ENCODE data around the gene MAGI2.

MAGI2 gene

DNA sequence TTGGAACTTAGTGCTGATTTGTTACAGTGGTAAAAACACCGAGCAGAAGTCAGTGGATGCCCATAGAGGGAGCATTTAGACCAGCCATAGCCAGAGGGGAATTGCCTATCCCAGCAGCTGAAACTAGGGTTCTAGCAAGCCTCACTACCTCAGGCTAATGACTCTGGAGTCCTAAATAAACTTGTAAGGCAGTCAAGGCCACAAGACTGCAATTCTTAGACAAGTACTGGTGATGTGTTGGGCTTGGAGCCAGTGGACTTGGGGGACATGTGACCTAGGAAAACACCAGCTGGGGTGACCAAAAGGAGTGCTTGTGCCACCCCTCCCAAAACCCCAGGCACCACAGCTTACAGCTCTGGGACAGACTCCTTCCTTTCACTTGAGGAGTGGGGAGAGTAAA lies 209.0 kb downstream of the MAGI2 start:
- Histone ChIP-seq H3K27me3 (ENCODE audit: insufficient read depth, low read length) (no peaks in the 10 kb centered on the region), H2AFZ (ENCODE audit: low read depth, low read length) (no peak overlapping the region), H3K9me3 (ENCODE audit: low read length) (no peaks in the 10 kb centered on the region), H3K4me3 (ENCODE audit: low read length) (no peak overlapping the region), H3K4me1 (ENCODE audit: insufficient read depth, low read length) (peaks cover 2% of the 10 kb centered on the region), H3K36me3 (ENCODE audit: insufficient read depth, low read length) (no peaks in the 10 kb centered on the region)

DNA sequence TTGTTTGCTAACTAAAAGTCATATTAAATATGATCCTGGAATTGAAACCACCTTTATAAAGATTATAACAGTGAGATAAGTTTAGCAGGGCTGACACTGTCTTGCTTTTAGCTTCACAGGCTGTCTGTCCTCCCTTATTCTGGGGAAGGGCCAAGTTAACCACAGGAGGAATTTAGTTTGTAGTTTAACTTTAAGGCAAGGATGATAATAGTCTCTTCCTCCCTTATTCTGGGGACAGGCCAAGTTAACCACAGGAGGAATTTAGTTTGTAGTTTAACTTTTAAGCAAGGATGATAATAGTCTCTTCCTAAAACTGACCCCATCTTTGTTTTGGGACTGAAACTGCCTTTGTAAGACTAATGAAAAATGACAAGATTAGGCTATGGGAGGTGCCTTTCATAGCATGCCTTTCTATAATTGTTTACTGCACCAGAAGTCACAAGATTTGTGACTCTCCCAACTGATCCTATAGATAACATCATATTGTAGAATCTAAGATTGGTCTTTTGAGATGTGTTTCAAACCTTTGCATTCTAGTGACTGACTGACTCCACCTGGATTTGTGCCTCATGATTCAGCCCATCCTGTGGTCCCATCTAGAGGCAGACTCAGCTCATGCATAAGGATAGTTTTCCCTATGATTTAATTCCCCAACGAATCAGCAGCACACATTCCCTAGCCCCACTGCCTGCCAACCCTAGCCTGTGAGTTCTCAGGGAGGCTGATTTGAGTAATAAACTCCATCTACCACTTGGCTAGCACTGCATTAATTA lies 212.0 kb downstream of the MAGI2 start:
- no peak overlapping the region for H2AFZ ChIP-seq (ENCODE audit: low read depth, low read length)
- no peaks in the 10 kb centered on the region for H3K27me3 ChIP-seq (ENCODE audit: insufficient read depth, low read length)
- no peaks in the 10 kb centered on the region for H3K9me3 ChIP-seq (ENCODE audit: low read length)
- peaks cover 2% of the 10 kb centered on the region for H3K4me1 ChIP-seq (ENCODE audit: insufficient read depth, low read length)
- no peaks in the 10 kb centered on the region for H3K36me3 ChIP-seq (ENCODE audit: insufficient read depth, low read length)
- H3K4me3 ChIP-seq (ENCODE audit: low read length): no peak overlapping the region

- Histone ChIP-seq H3K4me3 (ENCODE audit: low read length) (no peak overlapping the region), H3K27me3 (ENCODE audit: insufficient read depth, low read length) (no peaks in the 10 kb centered on the region), H3K4me1 (ENCODE audit: insufficient read depth, low read length) (peaks cover 2% of the 10 kb centered on the region), H3K36me3 (ENCODE audit: insufficient read depth, low read length) (no peaks in the 10 kb centered on the region), H2AFZ (ENCODE audit: low read depth, low read length) (no peak overlapping the region), H3K9me3 (ENCODE audit: low read length) (no peaks in the 10 kb centered on the region)
Observed at GRCh38 chr7:79240413-79240812, 213.1 kb downstream of the MAGI2 start.

DNA sequence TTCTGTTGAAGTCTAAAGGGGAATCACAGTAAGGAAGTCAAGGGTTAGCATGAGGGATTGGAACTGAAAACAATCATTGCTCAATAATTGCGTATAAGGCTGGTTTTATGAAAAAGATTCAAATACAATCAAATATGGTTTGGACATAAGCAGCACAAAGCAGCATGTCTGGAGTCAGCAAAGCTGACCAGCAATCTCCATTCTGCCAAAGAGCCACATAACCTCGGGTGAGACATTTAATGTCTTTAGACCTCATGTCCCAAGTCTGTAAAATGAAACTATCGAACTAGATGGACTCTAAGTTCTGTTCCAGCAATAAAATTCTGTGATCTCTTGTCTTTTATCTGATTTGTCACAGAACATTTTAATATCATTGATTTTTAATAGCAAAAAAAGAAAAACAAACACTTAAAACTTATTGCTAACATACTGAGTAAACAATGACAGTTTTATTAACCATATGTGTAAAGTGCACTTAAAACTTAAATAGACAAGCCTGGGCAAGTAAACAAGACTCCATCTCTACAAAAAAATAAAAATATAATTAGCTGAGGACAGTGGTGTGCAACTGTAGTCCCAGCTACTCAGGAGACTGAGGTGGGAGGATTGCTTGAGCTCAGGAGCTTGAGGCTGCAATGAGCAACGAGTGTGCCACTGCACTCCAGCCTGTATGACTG lies 217.0 kb downstream of the MAGI2 start:
- Histone ChIP-seq H3K27me3 (ENCODE audit: insufficient read depth, low read length) (no peaks in the 10 kb centered on the region), H2AFZ (ENCODE audit: low read depth, low read length) (no peak overlapping the region), H3K9me3 (ENCODE audit: low read length) (no peaks in the 10 kb centered on the region), H3K4me3 (ENCODE audit: low read length) (no peak overlapping the region), H3K36me3 (ENCODE audit: insufficient read depth, low read length) (no peaks in the 10 kb centered on the region), H3K4me1 (ENCODE audit: insufficient read depth, low read length) (peaks cover 2% of the 10 kb centered on the region)

DNA sequence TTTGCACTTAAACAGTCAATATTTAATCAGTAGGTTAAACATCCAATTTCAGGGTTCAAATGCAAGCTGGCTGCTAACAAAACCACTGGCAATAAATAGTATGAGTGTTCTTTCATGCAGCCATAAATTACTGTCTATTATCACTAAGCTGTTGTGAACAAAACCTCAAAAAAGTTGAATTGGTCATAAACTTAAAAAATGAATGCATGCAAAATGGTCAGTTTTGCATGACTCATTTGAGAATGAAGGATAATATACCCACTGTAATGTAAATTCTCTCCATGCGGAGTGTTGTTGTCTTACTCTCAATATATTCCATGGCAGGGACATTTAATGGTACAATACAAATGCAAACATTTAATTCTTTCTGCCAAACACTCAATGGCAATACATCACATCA lies 226.4 kb downstream of the MAGI2 start:
- H3K4me1 ChIP-seq (ENCODE audit: insufficient read depth, low read length): peaks cover 3% of the 10 kb centered on the region
- H3K27me3 ChIP-seq (ENCODE audit: insufficient read depth, low read length): no peaks in the 10 kb centered on the region
- no peak overlapping the region for H2AFZ ChIP-seq (ENCODE audit: low read depth, low read length)
- H3K36me3 ChIP-seq (ENCODE audit: insufficient read depth, low read length): no peaks in the 10 kb centered on the region
- no peaks in the 10 kb centered on the region for H3K9me3 ChIP-seq (ENCODE audit: low read length)
- H3K4me3 ChIP-seq (ENCODE audit: low read length): no peak overlapping the region

GRCh38 chr7:79221211-79221610 lies 232.3 kb downstream of the MAGI2 start:
- no peaks in the 10 kb centered on the region for H3K27me3 ChIP-seq (ENCODE audit: insufficient read depth, low read length)
- no peaks in the 10 kb centered on the region for H3K9me3 ChIP-seq (ENCODE audit: low read length)
- no peaks in the 10 kb centered on the region for H3K4me1 ChIP-seq (ENCODE audit: insufficient read depth, low read length)
- no peak overlapping the region for H3K4me3 ChIP-seq (ENCODE audit: low read length)
- H2AFZ ChIP-seq (ENCODE audit: low read depth, low read length): no peak overlapping the region
- no peaks in the 10 kb centered on the region for H3K36me3 ChIP-seq (ENCODE audit: insufficient read depth, low read length)

DNA sequence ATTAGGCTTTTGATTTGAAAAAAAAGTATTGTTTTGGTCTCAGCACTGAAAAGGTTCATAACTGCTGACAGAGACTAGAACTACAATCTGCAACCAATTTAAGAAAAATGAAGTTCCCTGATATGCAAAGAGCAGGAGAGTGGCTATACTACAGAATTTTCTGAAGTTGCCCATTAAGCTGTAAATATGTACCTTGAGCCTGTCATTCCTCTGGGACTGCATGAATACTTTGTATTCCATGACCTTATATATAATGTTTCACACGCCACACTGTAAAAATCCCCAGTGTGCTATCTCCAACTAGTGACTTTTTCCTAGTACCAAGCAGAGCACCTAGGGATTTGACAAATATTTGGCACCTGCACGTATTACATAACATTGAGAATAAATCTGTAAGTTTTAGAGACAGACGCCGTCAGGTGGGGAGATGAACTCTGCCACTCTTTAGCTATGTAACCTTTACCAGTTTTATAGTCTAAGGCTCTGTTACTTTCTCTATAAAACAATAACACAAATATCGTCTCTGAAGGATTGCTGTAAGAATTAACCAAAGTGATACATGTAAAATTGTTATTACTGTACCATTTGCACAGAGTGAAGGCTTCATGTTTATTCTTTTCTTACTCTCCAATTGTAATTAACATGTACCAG lies 235.4 kb downstream of the MAGI2 start:
- H3K36me3 ChIP-seq (ENCODE audit: insufficient read depth, low read length): no peaks in the 10 kb centered on the region
- no peaks in the 10 kb centered on the region for H3K9me3 ChIP-seq (ENCODE audit: low read length)
- no peaks in the 10 kb centered on the region for H3K27me3 ChIP-seq (ENCODE audit: insufficient read depth, low read length)
- H3K4me3 ChIP-seq (ENCODE audit: low read length): no peak overlapping the region
- no peaks in the 10 kb centered on the region for H3K4me1 ChIP-seq (ENCODE audit: insufficient read depth, low read length)
- no peak overlapping the region for H2AFZ ChIP-seq (ENCODE audit: low read depth, low read length)

GRCh38 chr7:79217468-79217867 lies 236.0 kb downstream of the MAGI2 start:
- Histone ChIP-seq H3K4me3 (ENCODE audit: low read length) (no peak overlapping the region), H3K4me1 (ENCODE audit: insufficient read depth, low read length) (no peaks in the 10 kb centered on the region), H3K36me3 (ENCODE audit: insufficient read depth, low read length) (no peaks in the 10 kb centered on the region), H2AFZ (ENCODE audit: low read depth, low read length) (no peak overlapping the region), H3K27me3 (ENCODE audit: insufficient read depth, low read length) (no peaks in the 10 kb centered on the region), H3K9me3 (ENCODE audit: low read length) (no peaks in the 10 kb centered on the region)

GRCh38 chr7:79216236-79216635 lies 237.2 kb downstream of the MAGI2 start:
- Histone ChIP-seq H3K4me1 (ENCODE audit: insufficient read depth, low read length) (no peaks in the 10 kb centered on the region), H3K27me3 (ENCODE audit: insufficient read depth, low read length) (no peaks in the 10 kb centered on the region), H3K36me3 (ENCODE audit: insufficient read depth, low read length) (no peaks in the 10 kb centered on the region), H3K9me3 (ENCODE audit: low read length) (no peaks in the 10 kb centered on the region), H2AFZ (ENCODE audit: low read depth, low read length) (no peak overlapping the region), H3K4me3 (ENCODE audit: low read length) (no peak overlapping the region)

- H3K9me3 ChIP-seq (ENCODE audit: low read length): no peaks in the 10 kb centered on the region
Observed at GRCh38 chr7:79212334-79212733, 241.1 kb downstream of the MAGI2 start.

GRCh38 chr7:79211724-79212123 lies 241.7 kb downstream of the MAGI2 start:
- H3K36me3 ChIP-seq (ENCODE audit: insufficient read depth, low read length): no peaks in the 10 kb centered on the region
- no peaks in the 10 kb centered on the region for H3K9me3 ChIP-seq (ENCODE audit: low read length)
- no peak overlapping the region for H3K4me3 ChIP-seq (ENCODE audit: low read length)
- H3K4me1 ChIP-seq (ENCODE audit: insufficient read depth, low read length): no peaks in the 10 kb centered on the region
- H3K27me3 ChIP-seq (ENCODE audit: insufficient read depth, low read length): no peaks in the 10 kb centered on the region
- no peak overlapping the region for H2AFZ ChIP-seq (ENCODE audit: low read depth, low read length)

More at GRCh38 chr7:79212334-79212733, 241.1 kb downstream of the MAGI2 start:
- H2AFZ ChIP-seq (ENCODE audit: low read depth, low read length): no peak overlapping the region
- H3K4me3 ChIP-seq (ENCODE audit: low read length): no peak overlapping the region
- H3K36me3 ChIP-seq (ENCODE audit: insufficient read depth, low read length): no peaks in the 10 kb centered on the region
- H3K4me1 ChIP-seq (ENCODE audit: insufficient read depth, low read length): no peaks in the 10 kb centered on the region
- no peaks in the 10 kb centered on the region for H3K27me3 ChIP-seq (ENCODE audit: insufficient read depth, low read length)

DNA sequence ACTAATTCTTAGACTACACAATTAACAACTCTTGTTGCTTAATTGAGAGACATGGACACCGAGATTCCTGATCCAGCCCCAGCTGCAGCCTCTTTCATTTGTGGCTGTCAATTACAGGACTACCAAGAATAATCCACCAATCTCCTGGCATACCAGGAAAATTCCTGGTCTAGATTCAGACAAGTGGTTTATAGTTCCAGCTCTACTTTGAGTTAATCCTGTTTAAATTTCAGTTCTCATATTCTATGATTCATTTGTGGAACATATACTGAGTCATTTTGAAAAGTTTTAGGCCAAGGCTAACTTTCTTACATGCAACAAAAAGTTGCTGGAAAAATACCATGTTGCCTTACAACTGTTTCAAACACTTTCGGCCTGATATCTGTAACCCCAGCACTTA lies 253.5 kb downstream of the MAGI2 start:
- Histone ChIP-seq H3K27me3 (ENCODE audit: insufficient read depth, low read length) (no peaks in the 10 kb centered on the region), H3K4me3 (ENCODE audit: low read length) (no peak overlapping the region), H3K9me3 (ENCODE audit: low read length) (no peaks in the 10 kb centered on the region), H2AFZ (ENCODE audit: low read depth, low read length) (no peak overlapping the region), H3K4me1 (ENCODE audit: insufficient read depth, low read length) (no peaks in the 10 kb centered on the region), H3K36me3 (ENCODE audit: insufficient read depth, low read length) (no peaks in the 10 kb centered on the region)

GRCh38 chr7:79199266-79199665 lies 254.2 kb downstream of the MAGI2 start:
- Histone ChIP-seq H2AFZ (ENCODE audit: low read depth, low read length) (no peak overlapping the region), H3K4me1 (ENCODE audit: insufficient read depth, low read length) (no peaks in the 10 kb centered on the region), H3K36me3 (ENCODE audit: insufficient read depth, low read length) (no peaks in the 10 kb centered on the region), H3K4me3 (ENCODE audit: low read length) (no peak overlapping the region), H3K9me3 (ENCODE audit: low read length) (no peaks in the 10 kb centered on the region), H3K27me3 (ENCODE audit: insufficient read depth, low read length) (no peaks in the 10 kb centered on the region)
